PFSK-1 (cell line): ENCODE data around the gene CNTN5.

Source experiments
- FOXP2 ChIP-seq: optimal IDR thresholded peaks from 2 replicates; pipeline ENCODE3; 2011; ENCODE audit warnings: borderline replicate concordance, control low read depth, inconsistent platforms; ENCODE audit not compliant: insufficient read depth; ENCODE audit errors: extremely low read length, extremely low read depth
- POLR2AphosphoS5 ChIP-seq: IDR thresholded peaks from 2 replicates; pipeline ENCODE4 v1.6.1; 2012; ENCODE audit warnings: low read depth, mild to moderate bottlenecking, control low read depth, low read length, moderate library complexity
- REST ChIP-seq, 2 experiments: IDR thresholded peaks; 2 replicates each; pipeline versions ENCODE4 v1.6.1 to v1.8.0; 2011 to 2012; ENCODE audit warnings: low read depth in 2 of 2, low read length in 2 of 2, control low read depth in 1 of 2, inconsistent platforms in 1 of 2, mild to moderate bottlenecking in 1 of 2, moderate library complexity in 1 of 2; ENCODE audit not compliant: insufficient read depth in 1 of 2
- SIN3A ChIP-seq: IDR thresholded peaks from 2 replicates; pipeline ENCODE4 v1.6.1; 2012; ENCODE audit warnings: mild to moderate bottlenecking, low read length, moderate library complexity, borderline replicate concordance; ENCODE audit not compliant: insufficient read depth
- TAF1 ChIP-seq: IDR thresholded peaks from 2 replicates; pipeline ENCODE4 v1.6.1; 2012; ENCODE audit warnings: low read length, control low read depth, borderline replicate concordance; ENCODE audit not compliant: insufficient read depth

Gene CNTN5

GRCh38 chr11:100141201-100141600 lies 1120.5 kb downstream of the CNTN5 start:
- TF ChIP-seq TAF1 (no peak), SIN3A (no peak), POLR2AphosphoS5 (no peak), FOXP2 (no peak)

DNA sequence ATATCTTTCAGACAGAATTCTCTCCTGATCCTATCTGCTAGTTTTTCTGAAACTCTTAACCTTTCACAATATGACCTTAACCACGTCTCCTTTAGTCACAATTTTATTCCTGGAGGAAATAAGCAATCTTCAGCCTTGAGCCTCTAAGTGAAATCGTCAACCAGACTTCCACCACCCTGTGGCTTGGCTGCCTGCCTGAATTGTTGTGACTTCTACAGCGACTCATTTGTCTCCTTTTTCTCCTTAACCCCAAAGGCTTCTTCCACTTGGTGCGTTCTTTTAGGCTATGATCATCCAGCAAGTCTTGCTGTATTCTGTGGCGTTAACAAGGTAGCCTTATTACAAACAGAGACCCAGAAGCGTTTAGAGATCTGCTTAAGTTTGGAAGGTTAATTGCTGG lies 1131.2 kb downstream of the CNTN5 start:
- TF ChIP-seq FOXP2: no peak
- no peak for TF ChIP-seq TAF1
- no peak for TF ChIP-seq POLR2AphosphoS5
- TF ChIP-seq SIN3A: no peak
- TF ChIP-seq REST (IDR thresholded peaks at IDR 0.05; ENCODE audit: insufficient read depth in 1 of 2, low read depth in 2 of 2, low read length in 2 of 2): no peak

DNA sequence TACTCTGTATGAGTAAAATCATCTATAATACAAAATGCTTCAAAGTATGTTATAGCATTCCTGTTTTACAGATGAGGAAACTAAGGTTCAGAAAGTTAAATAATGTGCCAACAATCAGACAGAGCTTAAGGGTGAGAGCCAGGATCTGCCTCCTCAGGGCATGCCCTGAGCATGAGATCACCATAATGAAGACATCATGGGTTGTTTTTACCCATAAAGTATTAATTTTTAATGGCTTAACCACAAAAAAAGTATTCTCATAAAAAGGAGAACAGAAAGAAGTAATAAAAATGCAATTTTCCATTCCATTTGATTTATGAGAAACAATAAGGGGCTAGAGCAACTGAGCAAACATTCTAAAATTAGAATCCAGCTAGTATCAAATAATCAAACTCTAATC lies 1132.0 kb downstream of the CNTN5 start:
- TF ChIP-seq SIN3A: no peak

- TF ChIP-seq SIN3A (no peak), TAF1 (no peak), POLR2AphosphoS5 (no peak), FOXP2 (no peak), REST (IDR thresholded peaks at IDR 0.05; ENCODE audit: insufficient read depth in 1 of 2, low read depth in 2 of 2, low read length in 2 of 2) (no peak)
Observed at GRCh38 chr11:100163471-100163870, 1142.7 kb downstream of the CNTN5 start.

- TF ChIP-seq TAF1 (no peak), REST (IDR thresholded peaks at IDR 0.05; ENCODE audit: insufficient read depth in 1 of 2, low read depth in 2 of 2, low read length in 2 of 2) (no peak), POLR2AphosphoS5 (no peak), FOXP2 (no peak), SIN3A (no peak)
Observed at GRCh38 chr11:100174881-100175280, 1154.1 kb downstream of the CNTN5 start.

- TF ChIP-seq TAF1: no peak
- TF ChIP-seq SIN3A: no peak
- no peak for TF ChIP-seq POLR2AphosphoS5
- no peak for TF ChIP-seq REST (IDR thresholded peaks at IDR 0.05; ENCODE audit: insufficient read depth in 1 of 2, low read depth in 2 of 2, low read length in 2 of 2)
- TF ChIP-seq FOXP2: no peak
Observed at GRCh38 chr11:100176456-100176855, 1155.7 kb downstream of the CNTN5 start.

- TF ChIP-seq SIN3A (no peak), POLR2AphosphoS5 (no peak), TAF1 (no peak), REST (IDR thresholded peaks at IDR 0.05; ENCODE audit: insufficient read depth in 1 of 2, low read depth in 2 of 2, low read length in 2 of 2) (no peak), FOXP2 (no peak)
Observed at GRCh38 chr11:100177651-100178050, 1156.9 kb downstream of the CNTN5 start.
